ENCODE results near the gene ADARB2.
"Not testable (repeated sequence)": the region's sequence is repeated elsewhere in the genome, so short reads cannot be mapped to it uniquely, and the experiment has no call there.

The ADARB2 gene

DNA sequence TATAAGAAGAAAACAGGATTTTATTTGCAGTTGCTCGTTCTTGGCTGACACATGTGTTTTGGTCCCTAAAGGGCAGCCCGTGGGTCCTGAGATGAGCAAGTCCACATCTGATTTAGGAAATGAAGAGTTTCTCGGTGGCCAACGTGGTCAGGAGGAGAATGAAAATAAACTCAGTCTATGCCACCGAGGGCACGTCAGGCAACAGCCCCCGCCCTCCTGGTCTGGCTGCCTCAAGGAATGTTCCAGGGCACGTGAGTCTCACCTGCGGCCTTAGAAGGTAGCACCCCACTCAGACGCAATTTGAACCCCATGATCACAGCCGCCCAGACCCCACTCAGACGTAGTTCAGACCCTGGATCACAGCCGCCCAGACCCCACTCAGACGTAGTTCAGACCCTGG lies 197.2 kb downstream of the ADARB2 start:
- no peak for TF ChIP-seq CTCF (IDR thresholded peaks at IDR 0.05; ENCODE audit: low read depth, low read length)

GRCh38 chr10:1539216-1539615 lies 198.1 kb downstream of the ADARB2 start:
- no peak for TF ChIP-seq CTCF (IDR thresholded peaks at IDR 0.05; ENCODE audit: low read depth, low read length)
- no peak overlapping the region for H3K4me3 ChIP-seq (ENCODE audit: low read depth, low read length)

More for the DNA sequence above, 197.2 kb downstream of the ADARB2 start:
- H3K4me3 ChIP-seq (ENCODE audit: low read depth, low read length), result no peak overlapping the region

GRCh38 chr10:1538531-1539061 lies 198.7 kb downstream of the ADARB2 start:
- H3K4me3 ChIP-seq (ENCODE audit: low read depth, low read length), result no peak overlapping the region
- TF ChIP-seq CTCF (IDR thresholded peaks at IDR 0.05; ENCODE audit: low read depth, low read length), result no peak

DNA sequence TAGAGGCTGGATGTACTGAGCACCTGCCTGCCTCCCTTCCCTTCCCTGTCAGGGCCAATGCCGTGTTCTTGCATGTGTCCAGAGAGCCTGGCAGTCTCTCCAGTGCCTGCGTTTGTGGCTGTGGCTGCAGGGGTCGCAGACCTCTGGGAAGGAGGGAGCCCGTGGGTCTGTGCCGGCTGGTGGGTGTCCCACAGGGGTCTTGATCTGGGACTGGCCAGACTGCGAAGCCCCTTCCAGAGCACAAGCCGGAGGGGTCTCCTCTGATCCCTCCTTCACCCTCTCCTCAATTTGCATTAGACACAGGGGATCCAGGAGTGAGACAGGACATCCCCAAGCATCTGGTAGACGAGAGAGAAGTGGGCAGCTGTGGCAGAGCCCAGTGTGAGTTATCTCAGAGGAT lies 199.2 kb downstream of the ADARB2 start:
- TF ChIP-seq CTCF (IDR thresholded peaks at IDR 0.05; ENCODE audit: low read depth, low read length), result no peak
- H3K4me3 ChIP-seq (ENCODE audit: low read depth, low read length), result no peak overlapping the region

DNA sequence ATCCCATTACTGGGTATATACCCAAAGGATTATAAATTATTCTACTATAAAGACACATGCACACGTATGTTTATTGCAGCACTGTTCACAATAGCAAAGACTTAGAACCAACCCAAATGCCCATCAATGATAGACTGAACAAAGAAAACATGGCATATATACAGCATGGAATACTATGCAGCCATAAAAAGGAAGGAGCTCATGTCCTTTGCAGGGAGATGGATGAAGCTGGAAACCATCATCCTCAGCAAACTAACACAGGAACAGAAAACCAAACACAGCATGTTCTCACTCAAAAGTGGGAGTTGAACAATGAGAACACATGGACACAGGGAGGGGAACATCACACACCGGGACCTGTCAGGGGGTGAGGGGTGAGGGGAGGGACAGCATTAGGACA lies 199.9 kb downstream of the ADARB2 start:
- not testable (repeated sequence) for H3K4me3 ChIP-seq (ENCODE audit: low read depth, low read length)

GRCh38 chr10:1536341-1536740 lies 201.0 kb downstream of the ADARB2 start:
- TF ChIP-seq CTCF (IDR thresholded peaks at IDR 0.05; ENCODE audit: low read depth, low read length), result no peak
- H3K4me3 ChIP-seq (ENCODE audit: low read depth, low read length), result no peak overlapping the region

GRCh38 chr10:1535301-1535965 lies 201.9 kb downstream of the ADARB2 start:
- H3K4me3 ChIP-seq (ENCODE audit: low read depth, low read length), result no peak overlapping the region
- TF ChIP-seq CTCF (IDR thresholded peaks at IDR 0.05; ENCODE audit: low read depth, low read length), result no peak

GRCh38 chr10:1534820-1535219 lies 202.5 kb downstream of the ADARB2 start:
- no peak for TF ChIP-seq CTCF (IDR thresholded peaks at IDR 0.05; ENCODE audit: low read depth, low read length)
- H3K4me3 ChIP-seq (ENCODE audit: low read depth, low read length), result no peak overlapping the region
